CD14-positive monocyte (primary cell): ENCODE measurements around the gene STRBP. TPM values are rescaled to one million over a fixed set of nuclear protein-coding genes. Genes with fewer than 3 reads are reported as not detected.

Source experiments
- DNase-seq, 3 donors: peaks; one replicate each; pipeline ENCODE4 v3.0.0-alpha.2; 2011 to 2022
- H2AFZ ChIP-seq: 2 replicates; pipeline ENCODE4 v1.6.0; 2012; ENCODE audit warnings: mild to moderate bottlenecking, low read depth, low read length, inconsistent platforms; ENCODE audit not compliant: insufficient read depth, poor library complexity, severe bottlenecking
- H3K27ac ChIP-seq, 2 donors: 1 replicate in 1 of 2; 2 replicates in 1 of 2; pipeline ENCODE4 v1.5.1; 2012 to 2013; ENCODE audit warnings: low read length in 2 of 2, control low read depth in 1 of 2, inconsistent platforms in 1 of 2, low read depth in 1 of 2, mild to moderate bottlenecking in 1 of 2
- H3K27me3 ChIP-seq, 2 donors: one replicate each; pipeline versions ENCODE4 v1.6.0 to v1.6.1; 2011 to 2013; ENCODE audit warnings: low read length in 2 of 2; ENCODE audit not compliant: control insufficient read depth in 2 of 2, insufficient read depth in 2 of 2
- H3K36me3 ChIP-seq, 2 donors: replicated peaks in 1 of 2; 1 replicate in 1 of 2; 2 replicates in 1 of 2; pipeline versions ENCODE4 v1.5.1 to v1.6.1; 2012 to 2013; ENCODE audit warnings: low read length in 2 of 2, control low read depth in 1 of 2, inconsistent platforms in 1 of 2, mild to moderate bottlenecking in 1 of 2; ENCODE audit not compliant: insufficient read depth in 2 of 2, control insufficient read depth in 1 of 2
- H3K4me1 ChIP-seq, 2 donors: 1 replicate in 1 of 2; 2 replicates in 1 of 2; pipeline versions ENCODE4 v1.5.1 to v1.6.1; 2012 to 2013; ENCODE audit warnings: low read length in 2 of 2, control low read depth in 1 of 2, inconsistent platforms in 1 of 2, mild to moderate bottlenecking in 1 of 2, moderate library complexity in 1 of 2; ENCODE audit not compliant: insufficient read depth in 2 of 2, control insufficient read depth in 1 of 2
- H3K4me2 ChIP-seq: replicated peaks from 2 replicates; pipeline ENCODE3; 2012; ENCODE audit warnings: low read length, moderate library complexity, mild to moderate bottlenecking; ENCODE audit not compliant: poor library complexity, severe bottlenecking; ENCODE audit errors: extremely low read depth
- H3K4me3 ChIP-seq, 3 experiments: fragments of 200-600 bp in 1 of 3; sonication (generic) in 1 of 3; replicated peaks in 1 of 3; 1 replicate in 2 of 3; 2 replicates in 1 of 3; pipeline ENCODE4 v1.5.1; 2011 to 2013; ENCODE audit warnings: low read length in 3 of 3, mild to moderate bottlenecking in 3 of 3, control low read depth in 2 of 3, low read depth in 2 of 3, inconsistent platforms in 1 of 3, moderate library complexity in 1 of 3
- H3K79me2 ChIP-seq: 2 replicates; pipeline ENCODE4 v1.6.0; 2012; ENCODE audit warnings: mild to moderate bottlenecking, control low read depth, inconsistent platforms, low read length, moderate library complexity; ENCODE audit not compliant: insufficient read depth
- H3K9ac ChIP-seq: 2 replicates; pipeline ENCODE4 v1.6.0; 2017; ENCODE audit warnings: low read length, mild to moderate bottlenecking; ENCODE audit not compliant: insufficient read depth, poor library complexity, severe bottlenecking
- H3K9me3 ChIP-seq, 2 donors: replicated peaks in 1 of 2; 1 replicate in 1 of 2; 2 replicates in 1 of 2; pipeline versions ENCODE4 v1.5.1 to v1.6.1; 2012 to 2013; ENCODE audit warnings: low read length in 2 of 2, control low read depth in 1 of 2; ENCODE audit not compliant: control insufficient read depth in 1 of 2, insufficient read depth in 1 of 2
- H4K20me1 ChIP-seq: 2 replicates; pipeline ENCODE4 v1.6.0; 2012; ENCODE audit warnings: mild to moderate bottlenecking, low read length, control low read depth, moderate library complexity; ENCODE audit not compliant: insufficient read depth
- H3K27ac Mint-ChIP-seq, 7 donors: one replicate each; pipeline ENCODE4 v1.8.0; 2020; ENCODE audit warnings: mild to moderate bottlenecking in 7 of 7, mixed read lengths in 7 of 7, moderate library complexity in 6 of 7, inconsistent platforms in 2 of 7
- H3K27me3 Mint-ChIP-seq, 3 donors: one replicate each; pipeline ENCODE4 v1.8.0; 2021 to 2022; ENCODE audit warnings: low read depth in 3 of 3, mild to moderate bottlenecking in 3 of 3, mixed read lengths in 3 of 3, moderate library complexity in 3 of 3, inconsistent platforms in 1 of 3
- H3K36me3 Mint-ChIP-seq, 2 donors: one replicate each; pipeline ENCODE4 v1.8.0; 2020; ENCODE audit warnings: mixed read lengths in 2 of 2, inconsistent platforms in 1 of 2, mild to moderate bottlenecking in 1 of 2
- H3K4me1 Mint-ChIP-seq: one replicate; pipeline ENCODE4 v1.8.0; 2020; ENCODE audit warnings: mild to moderate bottlenecking, mixed read lengths
- H3K4me3 Mint-ChIP-seq, 2 donors: one replicate each; pipeline ENCODE4 v1.8.0; 2020; ENCODE audit warnings: mild to moderate bottlenecking in 2 of 2, mixed read lengths in 2 of 2, moderate library complexity in 1 of 2
- H3K9me3 Mint-ChIP-seq, 7 donors: one replicate each; pipeline ENCODE4 v1.8.0; 2020 to 2022; ENCODE audit warnings: mixed read lengths in 7 of 7, mild to moderate bottlenecking in 6 of 7, moderate library complexity in 6 of 7, inconsistent platforms in 2 of 7
- CTCF ChIP-seq: fragments of 200-600 bp; IDR thresholded peaks from one replicate; pipeline ENCODE4 v1.8.0; 2022; ENCODE audit warnings: antibody characterized with exemption, mild to moderate bottlenecking
- WGBS: methylation state at CpG from one replicate; pipeline ENCODE4 v1.1.5; 2013; ENCODE audit warnings: missing lambda C conversion rate; ENCODE audit not compliant: insufficient coverage; 5-methylcytosine and 5-hydroxymethylcytosine counted together
- intact Hi-C, 2 donors: fragments of 100-400 bp; cut with micrococcal nuclease; formaldehyde crosslinking; loops; one replicate each; pipeline versions ENCODE4 v1.15.0 to v1.15.1; 2023
- polyA plus RNA-seq, 3 donors: library from polyadenylated mRNA; depleted of rRNA in 1 of 3; unstranded in 2 of 3; stranded (reverse) in 1 of 3; fragments of 300-500 nt in 2 of 3; fragments of >200 nt in 1 of 3; fragmentation: Illumina TruSeq in 2 of 3; gene quantifications; 1 replicate in 2 of 3; 2 replicates in 1 of 3; pipeline ENCODE4 v1.2.3, GENCODE V29; 2012 to 2021

STRBP gene
- polyA plus RNA-seq, 3 donors = 0.97 to 1.9 (median 1.9) TPM

- Histone ChIP-seq H2AFZ (no peak overlapping the region), H3K79me2 (no peaks in the 10 kb centered on the region), H4K20me1 (no peaks in the 10 kb centered on the region), H3K4me2 (no peak overlapping the region), H3K4me3 (no peak overlapping the region), H3K27me3 (no peaks in the 10 kb centered on the region), H3K36me3 (no peaks in the 10 kb centered on the region), H3K27ac (no peak overlapping the region), H3K9me3 (no peaks in the 10 kb centered on the region), H3K4me1 (no peaks in the 10 kb centered on the region), H3K9ac (no peak overlapping the region)
- intact Hi-C loops = no loop called here
- no peak for DNase-seq
- no CpG with 5 or more reads among the region's 4 CpGs for WGBS
- Mint-ChIP-seq H3K36me3 (no peaks in the 10 kb centered on the region), H3K9me3 (no peaks in the 10 kb centered on the region), H3K4me3 (no peak overlapping the region), H3K27ac (no peak overlapping the region), H3K27me3 (peaks cover 0 to 3% (median 2%) of the 10 kb centered on the region in 3 donors), H3K4me1 (no peaks in the 10 kb centered on the region)
- no peak for TF ChIP-seq CTCF
Measured at GRCh38 chr9:123305879-123306278, 37.5 kb upstream of the STRBP start.

- no peak overlapping the region for H3K27ac ChIP-seq
- intact Hi-C loops = no loop called here
- peaks cover 0 to 3% (median 2%) of the 10 kb centered on the region in 3 donors for H3K27me3 Mint-ChIP-seq
Measured at GRCh38 chr9:123304340-123304691, 35.9 kb upstream of the STRBP start.

More at GRCh38 chr9:123304340-123304691, 35.9 kb upstream of the STRBP start:
- no peaks in the 10 kb centered on the region for H3K79me2 ChIP-seq
- 100% methylated on average over 4 of the region's 4 CpGs for WGBS
- Mint-ChIP-seq H3K9me3 (no peaks in the 10 kb centered on the region), H3K4me1 (no peaks in the 10 kb centered on the region), H3K27ac (no peak overlapping the region), H3K36me3 (no peaks in the 10 kb centered on the region), H3K4me3 (no peak overlapping the region)
- H3K27me3 ChIP-seq = no peaks in the 10 kb centered on the region
- no peaks in the 10 kb centered on the region for H3K36me3 ChIP-seq
- H3K4me3 ChIP-seq = no peak overlapping the region
- no peak for DNase-seq
- no peaks in the 10 kb centered on the region for H3K9me3 ChIP-seq
- H3K4me2 ChIP-seq = no peak overlapping the region
- H2AFZ ChIP-seq = no peak overlapping the region
- no peak for TF ChIP-seq CTCF
- H4K20me1 ChIP-seq = no peaks in the 10 kb centered on the region
- H3K4me1 ChIP-seq = no peaks in the 10 kb centered on the region
- no peak overlapping the region for H3K9ac ChIP-seq
